GM12878 (cell line): Measurements from ENCODE around the gene TBL3. TPM values are rescaled to one million over a fixed set of nuclear protein-coding genes. Genes with fewer than 3 reads are reported as not detected.

Experiments
- EZH2 ChIP-seq: IDR thresholded peaks from 2 replicates; pipeline ENCODE4 v1.6.1; 2012; ENCODE audit warnings: low read depth, mild to moderate bottlenecking, control low read depth, inconsistent platforms, low read length, borderline replicate concordance; ENCODE audit not compliant: control insufficient read depth
- HCFC1 ChIP-seq: fragments of 150-350 bp; IDR thresholded peaks from 2 replicates; pipeline ENCODE4 v1.6.1; 2014; ENCODE audit warnings: low read length
- HDGF ChIP-seq: fragments of 450-650 bp; IDR thresholded peaks from 2 replicates; pipeline ENCODE4 v1.6.1; 2016; ENCODE audit warnings: antibody characterized with exemption
- RBBP5 ChIP-seq: fragments of 200-600 bp; sonication (generic); conservative IDR thresholded peaks from 2 replicates; pipeline ENCODE4 v1.6.1; 2016
- SIX5 ChIP-seq: IDR thresholded peaks from 2 replicates; pipeline ENCODE4 v1.6.1; 2011; ENCODE audit warnings: mild to moderate bottlenecking, low read depth, low read length, moderate library complexity; ENCODE audit not compliant: severe bottlenecking
- polyA plus RNA-seq, 11 experiments: library from polyadenylated mRNA; depleted of rRNA in 4 of 11; unstranded in 6 of 11; stranded (reverse) in 5 of 11; fragments of >200 nt; fragmentation: Nextera tagmentation in 4 of 11; fragmentation: Illumina TruSeq in 1 of 11; extraction: Ambion mirVana in 4 of 11; extraction: Trizol in 1 of 11; gene quantifications; 1 replicate in 1 of 11; 2 replicates in 10 of 11; pipeline versions ENCODE4 v1.2.1 to v1.2.3, GENCODE V29; 2011 to 2016; ENCODE audit warnings: inconsistent platforms in 2 of 11, missing spikeins in 2 of 11, low read depth in 1 of 11
- total RNA-seq, 4 experiments: library from RNA; depleted of rRNA in 3 of 4; stranded (reverse); fragments of >200 nt in 3 of 4; fragmentation: Illumina TruSeq in 1 of 4; extraction: Trizol in 1 of 4; gene quantifications; 2 replicates each; pipeline versions ENCODE4 v1.2.1 to v1.2.3, GENCODE V29; 2013 to 2021
- TF ChIP-seq, protein P1 (sequence below), 3 experiments: IDR thresholded peaks in 2 of 3; conservative IDR thresholded peaks in 1 of 3; 2 replicates each; pipeline ENCODE4 v1.5.1; 2011; ENCODE audit warnings: low read depth in 3 of 3, low read length in 3 of 3, mild to moderate bottlenecking in 3 of 3, control low read depth in 2 of 3, moderate library complexity in 2 of 3, inconsistent platforms in 1 of 3, mixed read lengths in 1 of 3; ENCODE audit not compliant: control insufficient read depth in 2 of 3, insufficient read depth in 1 of 3; ENCODE audit errors: extremely low read depth in 1 of 3
- TF ChIP-seq, protein P2 (sequence below): fragments of 450-650 bp; IDR thresholded peaks from 2 replicates; pipeline ENCODE4 v1.6.1; 2016; ENCODE audit warnings: mild to moderate bottlenecking, moderate library complexity, borderline replicate concordance
- TF ChIP-seq, protein P3 (sequence below): IDR thresholded peaks from 2 replicates; pipeline ENCODE4 v1.6.1; 2012; ENCODE audit warnings: low read depth, low read length, improper control_type of control experiment
- TF ChIP-seq, protein P4 (sequence below): fragments of 450-650 bp; IDR thresholded peaks from 2 replicates; pipeline ENCODE4 v1.6.1; 2017; ENCODE audit warnings: mild to moderate bottlenecking
- TF ChIP-seq, protein P5 (sequence below): fragments of 450-650 bp; formaldehyde crosslinking; IDR thresholded peaks from 2 replicates; pipeline ENCODE4 v1.4.0; 2022; ENCODE audit warnings: mild to moderate bottlenecking, moderate library complexity
- TF ChIP-seq, protein P6 (sequence below): fragments of 450-650 bp; IDR thresholded peaks from 2 replicates; pipeline ENCODE4 v1.6.1; 2016; ENCODE audit warnings: mild to moderate bottlenecking

Gene TBL3
- total and polyA plus RNA-seq, 10 of the 15 experiments (the other 5 are each of a cell fraction or from before 2014, with no cell fraction given): 1.2 to 101 (median 34.2) TPM

DNA sequence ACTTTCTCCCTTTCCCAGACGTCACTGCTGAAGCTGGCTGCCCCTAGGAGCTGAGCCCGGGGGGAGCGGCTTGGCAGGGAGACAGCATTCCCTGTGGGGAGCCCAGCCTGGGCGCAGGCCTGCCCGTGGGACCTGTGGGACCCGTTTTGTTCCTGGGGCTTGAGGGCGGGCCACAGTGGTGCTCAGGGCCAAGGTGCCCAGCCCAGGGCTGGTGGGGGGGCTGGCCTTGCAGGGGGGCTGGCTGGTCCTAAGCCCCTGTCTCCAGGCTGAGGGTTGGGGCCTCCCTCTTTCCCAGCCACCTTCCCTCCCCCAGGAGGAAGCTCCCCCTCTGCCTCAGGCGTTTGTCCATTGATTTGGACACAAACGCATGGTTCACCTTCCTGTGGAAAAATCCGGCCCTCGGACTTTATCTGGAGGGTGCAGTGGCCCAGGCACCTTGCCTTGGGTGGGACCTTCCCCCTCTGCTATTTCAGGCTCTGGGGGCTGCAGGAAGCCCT lies 59.3 kb downstream of the TBL3 start (continued):
- TF ChIP-seq, protein P1, sequence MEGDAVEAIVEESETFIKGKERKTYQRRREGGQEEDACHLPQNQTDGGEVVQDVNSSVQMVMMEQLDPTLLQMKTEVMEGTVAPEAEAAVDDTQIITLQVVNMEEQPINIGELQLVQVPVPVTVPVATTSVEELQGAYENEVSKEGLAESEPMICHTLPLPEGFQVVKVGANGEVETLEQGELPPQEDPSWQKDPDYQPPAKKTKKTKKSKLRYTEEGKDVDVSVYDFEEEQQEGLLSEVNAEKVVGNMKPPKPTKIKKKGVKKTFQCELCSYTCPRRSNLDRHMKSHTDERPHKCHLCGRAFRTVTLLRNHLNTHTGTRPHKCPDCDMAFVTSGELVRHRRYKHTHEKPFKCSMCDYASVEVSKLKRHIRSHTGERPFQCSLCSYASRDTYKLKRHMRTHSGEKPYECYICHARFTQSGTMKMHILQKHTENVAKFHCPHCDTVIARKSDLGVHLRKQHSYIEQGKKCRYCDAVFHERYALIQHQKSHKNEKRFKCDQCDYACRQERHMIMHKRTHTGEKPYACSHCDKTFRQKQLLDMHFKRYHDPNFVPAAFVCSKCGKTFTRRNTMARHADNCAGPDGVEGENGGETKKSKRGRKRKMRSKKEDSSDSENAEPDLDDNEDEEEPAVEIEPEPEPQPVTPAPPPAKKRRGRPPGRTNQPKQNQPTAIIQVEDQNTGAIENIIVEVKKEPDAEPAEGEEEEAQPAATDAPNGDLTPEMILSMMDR (IDR thresholded peaks at IDR 0.05 in 2 of 3, conservative IDR thresholded peaks at IDR 0.05 in 1 of 3; ENCODE audit: control insufficient read depth in 2 of 3, extremely low read depth in 1 of 3, insufficient read depth in 1 of 3, low read depth in 3 of 3, low read length in 3 of 3): no peak
- TF ChIP-seq HCFC1 (no peak), RBBP5 (no peak), SIX5 (no peak), HDGF (no peak), EZH2 (no peak)
- TF ChIP-seq, protein P2, sequence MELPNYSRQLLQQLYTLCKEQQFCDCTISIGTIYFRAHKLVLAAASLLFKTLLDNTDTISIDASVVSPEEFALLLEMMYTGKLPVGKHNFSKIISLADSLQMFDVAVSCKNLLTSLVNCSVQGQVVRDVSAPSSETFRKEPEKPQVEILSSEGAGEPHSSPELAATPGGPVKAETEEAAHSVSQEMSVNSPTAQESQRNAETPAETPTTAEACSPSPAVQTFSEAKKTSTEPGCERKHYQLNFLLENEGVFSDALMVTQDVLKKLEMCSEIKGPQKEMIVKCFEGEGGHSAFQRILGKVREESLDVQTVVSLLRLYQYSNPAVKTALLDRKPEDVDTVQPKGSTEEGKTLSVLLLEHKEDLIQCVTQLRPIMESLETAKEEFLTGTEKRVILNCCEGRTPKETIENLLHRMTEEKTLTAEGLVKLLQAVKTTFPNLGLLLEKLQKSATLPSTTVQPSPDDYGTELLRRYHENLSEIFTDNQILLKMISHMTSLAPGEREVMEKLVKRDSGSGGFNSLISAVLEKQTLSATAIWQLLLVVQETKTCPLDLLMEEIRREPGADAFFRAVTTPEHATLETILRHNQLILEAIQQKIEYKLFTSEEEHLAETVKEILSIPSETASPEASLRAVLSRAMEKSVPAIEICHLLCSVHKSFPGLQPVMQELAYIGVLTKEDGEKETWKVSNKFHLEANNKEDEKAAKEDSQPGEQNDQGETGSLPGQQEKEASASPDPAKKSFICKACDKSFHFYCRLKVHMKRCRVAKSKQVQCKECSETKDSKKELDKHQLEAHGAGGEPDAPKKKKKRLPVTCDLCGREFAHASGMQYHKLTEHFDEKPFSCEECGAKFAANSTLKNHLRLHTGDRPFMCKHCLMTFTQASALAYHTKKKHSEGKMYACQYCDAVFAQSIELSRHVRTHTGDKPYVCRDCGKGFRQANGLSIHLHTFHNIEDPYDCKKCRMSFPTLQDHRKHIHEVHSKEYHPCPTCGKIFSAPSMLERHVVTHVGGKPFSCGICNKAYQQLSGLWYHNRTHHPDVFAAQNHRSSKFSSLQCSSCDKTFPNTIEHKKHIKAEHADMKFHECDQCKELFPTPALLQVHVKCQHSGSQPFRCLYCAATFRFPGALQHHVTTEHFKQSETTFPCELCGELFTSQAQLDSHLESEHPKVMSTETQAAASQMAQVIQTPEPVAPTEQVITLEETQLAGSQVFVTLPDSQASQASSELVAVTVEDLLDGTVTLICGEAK: no peak
- TF ChIP-seq, protein P3, sequence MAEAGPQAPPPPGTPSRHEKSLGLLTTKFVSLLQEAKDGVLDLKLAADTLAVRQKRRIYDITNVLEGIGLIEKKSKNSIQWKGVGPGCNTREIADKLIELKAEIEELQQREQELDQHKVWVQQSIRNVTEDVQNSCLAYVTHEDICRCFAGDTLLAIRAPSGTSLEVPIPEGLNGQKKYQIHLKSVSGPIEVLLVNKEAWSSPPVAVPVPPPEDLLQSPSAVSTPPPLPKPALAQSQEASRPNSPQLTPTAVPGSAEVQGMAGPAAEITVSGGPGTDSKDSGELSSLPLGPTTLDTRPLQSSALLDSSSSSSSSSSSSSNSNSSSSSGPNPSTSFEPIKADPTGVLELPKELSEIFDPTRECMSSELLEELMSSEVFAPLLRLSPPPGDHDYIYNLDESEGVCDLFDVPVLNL: no peak
- TF ChIP-seq, protein P4, sequence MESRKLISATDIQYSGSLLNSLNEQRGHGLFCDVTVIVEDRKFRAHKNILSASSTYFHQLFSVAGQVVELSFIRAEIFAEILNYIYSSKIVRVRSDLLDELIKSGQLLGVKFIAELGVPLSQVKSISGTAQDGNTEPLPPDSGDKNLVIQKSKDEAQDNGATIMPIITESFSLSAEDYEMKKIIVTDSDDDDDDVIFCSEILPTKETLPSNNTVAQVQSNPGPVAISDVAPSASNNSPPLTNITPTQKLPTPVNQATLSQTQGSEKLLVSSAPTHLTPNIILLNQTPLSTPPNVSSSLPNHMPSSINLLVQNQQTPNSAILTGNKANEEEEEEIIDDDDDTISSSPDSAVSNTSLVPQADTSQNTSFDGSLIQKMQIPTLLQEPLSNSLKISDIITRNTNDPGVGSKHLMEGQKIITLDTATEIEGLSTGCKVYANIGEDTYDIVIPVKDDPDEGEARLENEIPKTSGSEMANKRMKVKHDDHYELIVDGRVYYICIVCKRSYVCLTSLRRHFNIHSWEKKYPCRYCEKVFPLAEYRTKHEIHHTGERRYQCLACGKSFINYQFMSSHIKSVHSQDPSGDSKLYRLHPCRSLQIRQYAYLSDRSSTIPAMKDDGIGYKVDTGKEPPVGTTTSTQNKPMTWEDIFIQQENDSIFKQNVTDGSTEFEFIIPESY: no peak
- TF ChIP-seq, protein P5, sequence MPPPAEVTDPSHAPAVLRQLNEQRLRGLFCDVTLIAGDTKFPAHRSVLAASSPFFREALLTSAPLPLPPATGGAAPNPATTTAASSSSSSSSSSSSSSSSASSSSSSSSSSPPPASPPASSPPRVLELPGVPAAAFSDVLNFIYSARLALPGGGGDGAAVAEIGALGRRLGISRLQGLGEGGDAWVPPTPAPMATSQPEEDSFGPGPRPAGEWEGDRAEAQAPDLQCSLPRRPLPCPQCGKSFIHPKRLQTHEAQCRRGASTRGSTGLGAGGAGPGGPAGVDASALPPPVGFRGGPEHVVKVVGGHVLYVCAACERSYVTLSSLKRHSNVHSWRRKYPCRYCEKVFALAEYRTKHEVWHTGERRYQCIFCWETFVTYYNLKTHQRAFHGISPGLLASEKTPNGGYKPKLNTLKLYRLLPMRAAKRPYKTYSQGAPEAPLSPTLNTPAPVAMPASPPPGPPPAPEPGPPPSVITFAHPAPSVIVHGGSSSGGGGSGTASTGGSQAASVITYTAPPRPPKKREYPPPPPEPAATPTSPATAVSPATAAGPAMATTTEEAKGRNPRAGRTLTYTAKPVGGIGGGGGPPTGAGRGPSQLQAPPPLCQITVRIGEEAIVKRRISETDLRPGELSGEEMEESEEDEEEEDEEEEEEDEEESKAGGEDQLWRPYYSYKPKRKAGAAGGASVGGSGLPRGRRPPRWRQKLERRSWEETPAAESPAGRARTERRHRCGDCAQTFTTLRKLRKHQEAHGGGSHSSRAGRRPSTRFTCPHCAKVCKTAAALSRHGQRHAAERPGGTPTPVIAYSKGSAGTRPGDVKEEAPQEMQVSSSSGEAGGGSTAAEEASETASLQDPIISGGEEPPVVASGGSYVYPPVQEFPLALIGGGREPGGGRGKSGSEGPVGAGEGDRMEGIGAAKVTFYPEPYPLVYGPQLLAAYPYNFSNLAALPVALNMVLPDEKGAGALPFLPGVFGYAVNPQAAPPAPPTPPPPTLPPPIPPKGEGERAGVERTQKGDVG (CRISPR knock-in tag): no peak
- TF ChIP-seq, protein P6, sequence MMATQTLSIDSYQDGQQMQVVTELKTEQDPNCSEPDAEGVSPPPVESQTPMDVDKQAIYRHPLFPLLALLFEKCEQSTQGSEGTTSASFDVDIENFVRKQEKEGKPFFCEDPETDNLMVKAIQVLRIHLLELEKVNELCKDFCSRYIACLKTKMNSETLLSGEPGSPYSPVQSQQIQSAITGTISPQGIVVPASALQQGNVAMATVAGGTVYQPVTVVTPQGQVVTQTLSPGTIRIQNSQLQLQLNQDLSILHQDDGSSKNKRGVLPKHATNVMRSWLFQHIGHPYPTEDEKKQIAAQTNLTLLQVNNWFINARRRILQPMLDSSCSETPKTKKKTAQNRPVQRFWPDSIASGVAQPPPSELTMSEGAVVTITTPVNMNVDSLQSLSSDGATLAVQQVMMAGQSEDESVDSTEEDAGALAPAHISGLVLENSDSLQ: no peak
